K562 (cell line): ENCODE data around the gene ZNF593OS. TPM values are rescaled to one million over a fixed set of nuclear protein-coding genes. Genes with fewer than 3 reads are reported as not detected.

Experiments
- EZH2 ChIP-seq: IDR thresholded peaks from 2 replicates; pipeline ENCODE4 v1.6.1; 2012; ENCODE audit warnings: low read depth, mild to moderate bottlenecking, inconsistent platforms, low read length, borderline replicate concordance
- HMG20A ChIP-seq: fragments of 450-650 bp; formaldehyde crosslinking; conservative IDR thresholded peaks from 2 replicates; pipeline ENCODE4 v1.4.0; 2020; ENCODE audit warnings: mild to moderate bottlenecking, mixed read lengths
- HNRNPK ChIP-seq: fragments of 200-400 bp; formaldehyde crosslinking; IDR thresholded peaks from one replicate; pipeline ENCODE4 v1.6.1; 2018; ENCODE audit warnings: mild to moderate bottlenecking, low read depth, low read length; ENCODE audit not compliant: poor library complexity, severe bottlenecking
- ZNF140 ChIP-seq: fragments of 250-450 bp; sonication (Bioruptor Pico); IDR thresholded peaks from 2 replicates; pipeline ENCODE4 v1.8.0; 2021; ENCODE audit warnings: moderate library complexity, mild to moderate bottlenecking, inconsistent platforms
- ZNF551 ChIP-seq: fragments of 250-450 bp; sonication (Bioruptor Pico); IDR thresholded peaks from 2 replicates; pipeline ENCODE4 v1.5.0; 2021; ENCODE audit warnings: mild to moderate bottlenecking, moderate library complexity
- polyA plus RNA-seq, 8 experiments: library from polyadenylated mRNA; depleted of rRNA in 4 of 8; stranded (reverse) in 5 of 8; unstranded in 3 of 8; fragments of >200 nt; fragmentation: Nextera tagmentation in 2 of 8; fragmentation: Illumina TruSeq in 1 of 8; extraction: Ambion mirVana in 2 of 8; extraction: Trizol in 1 of 8; gene quantifications; 2 replicates each; pipeline versions ENCODE4 v1.2.1 to v1.2.3, GENCODE V29; 2011 to 2014; ENCODE audit warnings: inconsistent platforms in 1 of 8, missing spikeins in 1 of 8
- total RNA-seq, 7 experiments: library from RNA; depleted of rRNA in 6 of 7; stranded (reverse); fragments of >200 nt in 6 of 7; fragmentation: Illumina TruSeq in 2 of 7; extraction: Trizol in 2 of 7; gene quantifications; 2 replicates each; pipeline versions ENCODE4 v1.2.1 to v1.2.3, GENCODE V29; 2011 to 2021; ENCODE audit warnings: low replicate concordance in 1 of 7
- TF ChIP-seq, protein P1 (sequence below): sonication (generic); formaldehyde crosslinking; IDR thresholded peaks from 2 replicates; pipeline ENCODE4 v1.8.0; 2023; ENCODE audit warnings: mild to moderate bottlenecking, missing genetic modification reagents
- TF ChIP-seq, protein P2 (sequence below): fragments of 250-450 bp; sonication (Bioruptor Pico); IDR thresholded peaks from 2 replicates; pipeline ENCODE4 v1.8.0; 2021; ENCODE audit warnings: moderate library complexity, mild to moderate bottlenecking, inconsistent platforms
- TF ChIP-seq, protein P3 (sequence below), 2 experiments: fragments of 250-450 bp in 1 of 2; fragments of 450-650 bp in 1 of 2; sonication (Bioruptor Pico) in 1 of 2; IDR thresholded peaks; 2 replicates each; pipeline versions ENCODE4 v1.6.1 to v1.8.0; 2016 to 2021; ENCODE audit warnings: mild to moderate bottlenecking in 2 of 2, moderate library complexity in 2 of 2, missing compliant biosample characterization in 1 of 2, missing genetic modification characterization in 1 of 2
- TF ChIP-seq, protein P4 (sequence below), 2 experiments: fragments of 150-350 bp in 1 of 2; IDR thresholded peaks; 2 replicates each; pipeline ENCODE4 v1.6.1; 2012 to 2016; ENCODE audit warnings: low read depth in 2 of 2, low read length in 2 of 2, mild to moderate bottlenecking in 1 of 2, moderate library complexity in 1 of 2

ZNF593OS gene
- total and polyA plus RNA-seq, 9 of the 15 experiments (the other 6 are each of a cell fraction or from before 2014, with no cell fraction given): 0.24 to 0.27 TPM; not detected in 7

DNA sequence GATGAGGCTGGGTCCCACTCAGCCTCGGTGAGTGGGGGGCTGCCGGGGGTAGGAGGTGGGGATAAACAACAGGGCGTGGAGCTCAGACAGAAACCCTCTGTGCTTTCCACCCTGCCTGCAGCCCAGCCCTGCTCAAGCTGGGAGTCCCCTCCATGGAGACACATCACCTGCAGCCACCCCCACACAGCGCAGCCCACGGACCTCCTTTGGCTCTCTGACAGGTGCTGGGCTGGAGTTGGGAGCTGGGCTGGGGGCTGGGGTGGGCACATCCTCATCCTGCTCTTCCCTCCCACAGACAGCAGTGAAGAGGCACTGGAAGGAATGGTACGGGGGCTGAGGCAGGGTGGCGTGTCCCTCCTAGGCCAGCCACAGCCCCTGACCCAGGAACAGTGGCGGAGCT, 16.8 kb upstream of the ZNF593OS start (continued):
- TF ChIP-seq, protein P1, sequence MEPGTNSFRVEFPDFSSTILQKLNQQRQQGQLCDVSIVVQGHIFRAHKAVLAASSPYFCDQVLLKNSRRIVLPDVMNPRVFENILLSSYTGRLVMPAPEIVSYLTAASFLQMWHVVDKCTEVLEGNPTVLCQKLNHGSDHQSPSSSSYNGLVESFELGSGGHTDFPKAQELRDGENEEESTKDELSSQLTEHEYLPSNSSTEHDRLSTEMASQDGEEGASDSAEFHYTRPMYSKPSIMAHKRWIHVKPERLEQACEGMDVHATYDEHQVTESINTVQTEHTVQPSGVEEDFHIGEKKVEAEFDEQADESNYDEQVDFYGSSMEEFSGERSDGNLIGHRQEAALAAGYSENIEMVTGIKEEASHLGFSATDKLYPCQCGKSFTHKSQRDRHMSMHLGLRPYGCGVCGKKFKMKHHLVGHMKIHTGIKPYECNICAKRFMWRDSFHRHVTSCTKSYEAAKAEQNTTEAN (CRISPR knock-in tag): no peak
- TF ChIP-seq, protein P2, sequence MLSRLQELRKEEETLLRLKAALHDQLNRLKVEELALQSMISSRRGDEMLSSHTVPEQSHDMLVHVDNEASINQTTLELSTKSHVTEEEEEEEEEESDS: no peak
- TF ChIP-seq, protein P3, sequence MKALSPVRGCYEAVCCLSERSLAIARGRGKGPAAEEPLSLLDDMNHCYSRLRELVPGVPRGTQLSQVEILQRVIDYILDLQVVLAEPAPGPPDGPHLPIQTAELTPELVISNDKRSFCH (CRISPR knock-in tag; IDR thresholded peaks at IDR 0.05): no peak
- TF ChIP-seq, protein P3 (tag; IDR thresholded peaks at IDR 0.05): no peak
- TF ChIP-seq ZNF140 (CRISPR knock-in tag) (no peak), HNRNPK (no peak), HMG20A (CRISPR knock-in tag) (no peak), EZH2 (no peak), ZNF551 (CRISPR knock-in tag) (no peak)
- TF ChIP-seq, protein P4, sequence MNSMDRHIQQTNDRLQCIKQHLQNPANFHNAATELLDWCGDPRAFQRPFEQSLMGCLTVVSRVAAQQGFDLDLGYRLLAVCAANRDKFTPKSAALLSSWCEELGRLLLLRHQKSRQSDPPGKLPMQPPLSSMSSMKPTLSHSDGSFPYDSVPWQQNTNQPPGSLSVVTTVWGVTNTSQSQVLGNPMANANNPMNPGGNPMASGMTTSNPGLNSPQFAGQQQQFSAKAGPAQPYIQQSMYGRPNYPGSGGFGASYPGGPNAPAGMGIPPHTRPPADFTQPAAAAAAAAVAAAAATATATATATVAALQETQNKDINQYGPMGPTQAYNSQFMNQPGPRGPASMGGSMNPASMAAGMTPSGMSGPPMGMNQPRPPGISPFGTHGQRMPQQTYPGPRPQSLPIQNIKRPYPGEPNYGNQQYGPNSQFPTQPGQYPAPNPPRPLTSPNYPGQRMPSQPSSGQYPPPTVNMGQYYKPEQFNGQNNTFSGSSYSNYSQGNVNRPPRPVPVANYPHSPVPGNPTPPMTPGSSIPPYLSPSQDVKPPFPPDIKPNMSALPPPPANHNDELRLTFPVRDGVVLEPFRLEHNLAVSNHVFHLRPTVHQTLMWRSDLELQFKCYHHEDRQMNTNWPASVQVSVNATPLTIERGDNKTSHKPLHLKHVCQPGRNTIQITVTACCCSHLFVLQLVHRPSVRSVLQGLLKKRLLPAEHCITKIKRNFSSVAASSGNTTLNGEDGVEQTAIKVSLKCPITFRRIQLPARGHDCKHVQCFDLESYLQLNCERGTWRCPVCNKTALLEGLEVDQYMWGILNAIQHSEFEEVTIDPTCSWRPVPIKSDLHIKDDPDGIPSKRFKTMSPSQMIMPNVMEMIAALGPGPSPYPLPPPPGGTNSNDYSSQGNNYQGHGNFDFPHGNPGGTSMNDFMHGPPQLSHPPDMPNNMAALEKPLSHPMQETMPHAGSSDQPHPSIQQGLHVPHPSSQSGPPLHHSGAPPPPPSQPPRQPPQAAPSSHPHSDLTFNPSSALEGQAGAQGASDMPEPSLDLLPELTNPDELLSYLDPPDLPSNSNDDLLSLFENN (IDR thresholded peaks at IDR 0.05; ENCODE audit: low read depth in 2 of 2, low read length in 2 of 2): no peak
